Activated naive CD4-positive, alpha-beta T cell treated with anti-CD3 and anti-CD28 coated beads for 36 hours (primary cell): Measurements from ENCODE around the gene EHHADH. TPM values are rescaled to one million over a fixed set of nuclear protein-coding genes. Genes with fewer than 3 reads are reported as not detected.
A peak's percentile ranks its signal among the peaks of the same experiment; 100 is the strongest.

Experiments
- CTCF ChIA-PET: fragments of 350-600 bp; sonication (Branson Sonifier 250); formaldehyde crosslinking; loops from one replicate; lab custom pipeline; 2021; ENCODE audit warnings: antibody characterized with exemption; lab: Charles Lee
- DNase-seq: peaks from one replicate; pipeline ENCODE4 v3.0.0-alpha.2; 2020
- H3K27ac Mint-ChIP-seq: one replicate; pipeline ENCODE4 v1.8.0; 2021; ENCODE audit warnings: mild to moderate bottlenecking, mixed read lengths
- H3K27me3 Mint-ChIP-seq: one replicate; pipeline ENCODE4 v1.8.0; 2021; ENCODE audit warnings: low read depth, mixed read lengths
- H3K36me3 Mint-ChIP-seq: one replicate; pipeline ENCODE4 v1.8.0; 2021; ENCODE audit warnings: low read depth, mixed read lengths
- H3K4me1 Mint-ChIP-seq: one replicate; pipeline ENCODE4 v1.8.0; 2021; ENCODE audit warnings: low read depth, mixed read lengths
- H3K4me3 Mint-ChIP-seq: one replicate; pipeline ENCODE4 v1.8.0; 2021; ENCODE audit warnings: mild to moderate bottlenecking, moderate library complexity, mixed read lengths
- H3K9me3 Mint-ChIP-seq: one replicate; pipeline ENCODE4 v1.8.0; 2021; ENCODE audit warnings: mixed read lengths
- intact Hi-C: fragments of 100-400 bp; cut with micrococcal nuclease; formaldehyde crosslinking; loops from one replicate; pipeline ENCODE4 v1.15.1; 2023
- microRNA-seq: library from miRNA; unstranded; fragments of <30 nt; microRNA quantifications from one replicate; pipeline ENCODE4 v1.2.0, GENCODE V29; 2022; ENCODE audit warnings: borderline microRNAs expressed, borderline replicate concordance
- total RNA-seq, 2 experiments: library from RNA; stranded (reverse); gene quantifications; one replicate each; pipeline ENCODE4 v1.2.3, GENCODE V29; 2021

Gene EHHADH
- total RNA-seq, 2 experiments from 2014 or later = 2.9 to 3.5 TPM

DNA sequence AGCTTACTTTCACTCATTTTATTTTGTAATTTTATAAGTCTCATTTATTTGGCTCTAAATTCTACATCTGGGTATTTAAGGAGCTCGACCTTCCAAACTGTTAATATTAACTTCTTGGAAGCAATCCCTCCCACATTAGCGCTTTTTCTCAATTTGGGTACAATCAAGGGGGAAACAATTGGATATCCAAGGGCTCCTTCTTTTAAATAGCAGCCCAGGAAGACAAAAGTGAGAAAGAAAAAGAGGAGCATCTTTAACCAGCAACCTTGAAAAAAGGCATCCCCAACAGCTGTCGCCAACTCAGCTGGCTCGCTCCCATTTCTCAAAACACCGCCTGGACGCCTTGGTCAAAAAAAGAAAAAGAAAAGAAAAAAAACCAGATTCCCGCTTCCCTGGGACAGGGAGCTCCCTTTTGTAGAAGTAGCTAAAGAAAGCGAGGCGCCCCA, 101.9 kb downstream of the EHHADH start:
- Mint-ChIP-seq H3K4me3 (peak overlapping the region; percentile 62), H3K4me1 (peaks cover 4% of the 10 kb centered on the region), H3K36me3 (no peaks in the 10 kb centered on the region), H3K27me3 (peaks cover 27% of the 10 kb centered on the region), H3K27ac (no peak overlapping the region), H3K9me3 (no peaks in the 10 kb centered on the region)
- intact Hi-C loops = no loop called here
- DNase-seq = no peak
- CTCF ChIA-PET = interaction anchor here (0.6 kb wide), 1 partner anchor 509 kb away, joined by 4 read pairs; no protein-coding TSS in a partner anchor

DNA sequence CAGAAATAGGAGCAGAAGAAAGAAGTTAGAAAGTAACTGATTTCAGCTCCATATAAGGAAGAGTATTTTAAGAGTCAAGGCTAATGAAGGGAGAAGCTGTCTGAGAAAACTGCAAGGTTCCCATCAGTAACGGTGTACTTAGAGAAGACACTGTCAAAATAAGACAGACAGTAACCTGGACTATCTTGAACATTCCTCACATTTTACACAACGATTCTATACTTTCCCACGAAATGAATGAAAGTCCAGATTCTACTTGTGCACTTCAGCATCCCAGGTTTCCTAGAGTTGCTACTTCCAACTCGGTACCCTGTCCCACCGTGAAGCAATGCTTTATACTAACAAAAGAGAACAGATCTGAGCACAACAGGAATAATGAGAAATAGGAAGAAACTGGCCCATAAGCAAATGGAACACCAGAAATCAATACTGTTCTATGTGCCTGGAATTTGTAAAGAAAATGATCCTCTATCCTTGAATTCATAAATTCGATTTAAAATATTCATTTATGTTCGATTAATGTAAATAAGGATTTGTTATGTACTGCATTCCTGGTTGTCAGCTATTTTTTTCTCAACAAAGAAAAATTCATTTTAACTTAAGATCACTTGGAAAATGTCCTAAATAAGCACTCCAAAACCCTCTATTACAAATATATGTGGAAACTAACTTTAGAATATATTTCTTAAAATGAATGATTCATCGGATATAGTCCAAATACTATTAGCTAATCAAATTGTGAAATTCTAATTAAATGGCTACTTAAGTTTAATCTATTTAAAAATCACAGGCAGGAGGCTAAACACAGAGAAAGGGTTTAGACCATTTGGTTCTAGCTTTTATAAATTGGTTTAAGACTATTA, 102.5 kb downstream of the EHHADH start:
- DNase-seq = no peak
- Mint-ChIP-seq H3K27ac (no peak overlapping the region), H3K4me1 (peaks cover 4% of the 10 kb centered on the region), H3K27me3 (peaks cover 24% of the 10 kb centered on the region), H3K9me3 (no peaks in the 10 kb centered on the region), H3K36me3 (no peaks in the 10 kb centered on the region), H3K4me3 (no peak overlapping the region)
- CTCF ChIA-PET = interaction anchor here (0.6 kb wide), 1 partner anchor 510 kb away, joined by 4 read pairs; no protein-coding TSS in a partner anchor
- intact Hi-C loops = no loop called here

DNA sequence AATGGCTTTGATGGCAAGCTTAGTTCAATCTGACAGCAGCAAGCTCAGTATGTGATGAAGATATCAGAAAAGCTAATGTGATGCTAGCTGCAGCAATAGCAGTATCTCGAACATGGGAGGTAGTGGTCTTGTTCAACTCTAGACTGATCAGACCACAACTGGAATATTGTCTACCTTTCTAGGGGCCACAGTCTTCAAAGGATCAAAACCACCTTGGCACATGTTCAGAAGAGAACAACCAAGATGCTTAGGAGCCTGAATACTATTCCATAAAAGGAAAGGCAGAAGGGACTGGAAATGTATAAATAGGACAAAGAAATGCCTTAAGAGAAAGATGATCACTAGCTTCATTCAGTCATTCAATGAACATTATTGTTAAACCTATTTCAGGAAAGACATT, 103.3 kb downstream of the EHHADH start:
- Mint-ChIP-seq H3K36me3 (no peaks in the 10 kb centered on the region), H3K27ac (no peak overlapping the region), H3K4me3 (no peak overlapping the region), H3K9me3 (no peaks in the 10 kb centered on the region), H3K27me3 (peaks cover 26% of the 10 kb centered on the region), H3K4me1 (peaks cover 4% of the 10 kb centered on the region)
- DNase-seq = no peak
- intact Hi-C loops = no loop called here
- CTCF ChIA-PET = no interaction called here

DNA sequence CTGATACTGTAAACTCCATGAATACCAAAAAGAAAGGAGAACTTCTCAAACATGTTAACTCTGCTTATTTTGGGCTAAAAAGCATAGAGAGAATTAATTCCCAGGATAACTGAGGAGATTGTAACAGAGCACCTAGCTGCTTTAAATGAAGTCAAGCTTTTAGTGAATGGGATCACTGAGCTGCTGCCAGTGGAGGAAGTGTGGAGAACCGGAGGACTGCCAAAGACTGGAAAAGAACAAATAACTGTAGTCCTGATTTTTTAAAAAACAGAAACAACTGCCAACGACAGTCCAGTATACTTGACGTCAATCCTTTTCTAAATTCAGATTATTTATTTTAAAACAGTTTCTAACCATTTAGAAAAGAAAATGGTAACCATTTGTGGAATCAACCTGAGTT, 104.3 kb downstream of the EHHADH start:
- no peak overlapping the region for H3K4me3 Mint-ChIP-seq
- no peaks in the 10 kb centered on the region for H3K36me3 Mint-ChIP-seq
- intact Hi-C loops = no loop called here
- DNase-seq = no peak
- H3K27me3 Mint-ChIP-seq = peaks cover 26% of the 10 kb centered on the region
- no peak overlapping the region for H3K27ac Mint-ChIP-seq
- peaks cover 4% of the 10 kb centered on the region for H3K4me1 Mint-ChIP-seq
- CTCF ChIA-PET = no interaction called here
- H3K9me3 Mint-ChIP-seq = no peaks in the 10 kb centered on the region

DNA sequence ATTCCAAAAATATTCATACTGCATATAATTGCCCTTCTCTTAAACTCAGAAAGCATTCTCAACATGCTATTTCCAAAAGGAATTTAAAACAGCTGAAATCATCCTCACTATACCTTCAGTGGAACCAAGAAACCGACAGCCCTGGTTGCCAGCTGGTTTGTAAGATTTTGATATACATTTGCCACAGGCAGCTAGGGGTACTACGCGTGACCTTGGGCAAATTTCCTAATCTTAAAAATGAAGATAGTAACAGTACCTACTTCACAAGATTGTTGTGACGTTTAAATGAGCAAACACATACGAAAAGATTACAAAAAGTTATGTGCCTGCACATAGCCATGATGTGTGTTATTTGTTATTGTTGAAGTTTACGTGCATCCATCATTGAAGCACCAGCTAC, 108.3 kb downstream of the EHHADH start:
- intact Hi-C loops = no loop called here
- DNase-seq = no peak
- Mint-ChIP-seq H3K27ac (no peak overlapping the region), H3K4me1 (no peaks in the 10 kb centered on the region), H3K9me3 (no peaks in the 10 kb centered on the region), H3K4me3 (no peak overlapping the region), H3K36me3 (no peaks in the 10 kb centered on the region), H3K27me3 (peaks cover 11% of the 10 kb centered on the region)
- CTCF ChIA-PET = no interaction called here

DNA sequence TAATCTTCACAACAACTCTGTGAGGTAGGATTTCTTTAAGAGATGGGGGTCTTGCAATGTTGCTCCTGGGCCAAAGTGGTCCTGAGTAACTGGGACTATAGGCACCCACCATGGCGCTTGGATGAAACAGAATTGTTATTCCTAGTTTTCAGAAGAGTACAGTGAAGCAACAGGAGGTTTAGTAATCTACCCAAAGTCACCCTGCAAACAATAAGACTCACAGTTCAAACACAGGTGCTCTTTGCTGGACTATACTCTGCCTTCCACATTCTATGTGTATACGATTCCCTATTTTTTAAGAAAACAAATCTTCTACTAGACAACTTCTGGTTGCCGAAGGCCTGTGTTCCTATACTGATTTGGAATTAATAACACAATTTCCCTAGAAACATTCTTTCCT, 109.1 kb downstream of the EHHADH start:
- H3K36me3 Mint-ChIP-seq = no peaks in the 10 kb centered on the region

More for the DNA sequence above, 109.1 kb downstream of the EHHADH start:
- peaks cover 6% of the 10 kb centered on the region for H3K27me3 Mint-ChIP-seq
- no peak for DNase-seq
- no peaks in the 10 kb centered on the region for H3K9me3 Mint-ChIP-seq
- no peaks in the 10 kb centered on the region for H3K4me1 Mint-ChIP-seq
- H3K27ac Mint-ChIP-seq = no peak overlapping the region
- CTCF ChIA-PET = no interaction called here
- no peak overlapping the region for H3K4me3 Mint-ChIP-seq
- intact Hi-C loops = no loop called here

Small RNA genes lying within 50 kb of the gene (microRNA-seq; reads per million reads assigned to microRNA genes)
- not detected for gene MIR5588

Other genes starting within 250 kb of the EHHADH start
- gene C3orf70, start 101.0 kb downstream of the EHHADH start, total RNA-seq = not detected
- gene MAP3K13, start 109.1 kb upstream of the EHHADH start, total RNA-seq = 10 to 100 TPM; 11.5 to 13.3 TPM
- 10 to 100 TPM; 13.1 to 14.6 TPM for gene TMEM41A, start 245.0 kb upstream of the EHHADH start, total RNA-seq